Measurements from ENCODE around the gene TNFRSF12A.

Gene TNFRSF12A

DNA sequence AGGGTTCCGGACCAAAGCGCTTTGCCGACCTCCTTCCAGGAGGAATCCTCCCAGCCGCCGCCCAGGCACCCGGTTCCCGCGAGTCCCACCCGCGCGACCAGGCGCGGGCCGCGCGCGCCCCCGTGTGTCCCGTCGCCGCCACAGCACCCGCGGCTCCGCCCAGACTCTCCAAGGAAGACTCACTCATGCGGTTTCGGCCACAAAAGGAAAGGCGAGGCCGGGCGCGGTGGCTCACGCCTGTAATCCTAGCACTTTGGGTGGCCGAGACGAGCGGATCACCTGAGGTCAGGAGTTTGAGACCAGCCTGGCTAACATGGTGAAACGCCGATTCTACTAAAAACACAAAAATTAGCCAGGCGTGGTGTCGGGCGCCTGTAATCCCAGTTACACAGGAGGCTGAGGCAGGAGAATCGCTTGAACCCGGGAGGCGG, 36.4 kb upstream of the TNFRSF12A start:
- POLR2A ChIA-PET = interaction anchor here (1.3 to 1.7 kb wide), 4 partner anchors 8 to 40 kb away, joined by 3 to 5 read pairs (median 4); partner anchors contain the start of genes HCFC1R1, THOC6 and TNFRSF12A
- TF ChIP-seq ZFHX2 (tag by site-specific recombination; conservative IDR thresholded peaks at IDR 0.05) (peak; percentile 43; the same call in 1 of the 2 replicates), ZNF629 (tag by site-specific recombination; IDR thresholded peaks at IDR 0.05) (no peak), ZNF292 (tag by site-specific recombination; IDR thresholded peaks at IDR 0.05; ENCODE audit: borderline replicate concordance, low read depth) (no peak), ZBTB21 (tag by site-specific recombination; IDR thresholded peaks at IDR 0.05) (no peak), ZBTB17 (tag by site-specific recombination; IDR thresholded peaks at IDR 0.05) (peak; percentile 54), BCL11A (tag by site-specific recombination; IDR thresholded peaks at IDR 0.05; ENCODE audit: low read depth) (no peak), ZNF677 (tag by site-specific recombination; IDR thresholded peaks at IDR 0.05) (no peak), OSR2 (tag by site-specific recombination; IDR thresholded peaks at IDR 0.05) (no peak), ZNF266 (tag by site-specific recombination; IDR thresholded peaks at IDR 0.05; ENCODE audit: low read depth) (no peak), ZNF701 (tag by site-specific recombination; IDR thresholded peaks at IDR 0.05) (no peak), SALL2 (tag by site-specific recombination; IDR thresholded peaks at IDR 0.05; ENCODE audit: borderline replicate concordance) (no peak), GFI1B (tag by site-specific recombination; IDR thresholded peaks at IDR 0.05) (no peak), KLF1 (tag by site-specific recombination; IDR thresholded peaks at IDR 0.05) (peak; percentile 95), ZNF501 (tag by site-specific recombination; IDR thresholded peaks at IDR 0.05) (no peak), YY1 (tag by site-specific recombination; IDR thresholded peaks at IDR 0.05) (no peak), ZNF76 (tag by site-specific recombination; IDR thresholded peaks at IDR 0.05; ENCODE audit: borderline replicate concordance, low read depth) (no peak), ZNF121 (tag by site-specific recombination; IDR thresholded peaks at IDR 0.05) (no peak), ZNF214 (tag by site-specific recombination; IDR thresholded peaks at IDR 0.05; ENCODE audit: borderline replicate concordance) (no peak), SCRT1 (tag by site-specific recombination; IDR thresholded peaks at IDR 0.05; ENCODE audit: borderline replicate concordance) (no peak), ZNF560 (tag by site-specific recombination; IDR thresholded peaks at IDR 0.05; ENCODE audit: borderline replicate concordance) (no peak), ZBTB20 (tag by site-specific recombination; IDR thresholded peaks at IDR 0.05) (peak; percentile 29; the same call in 1 of the 2 replicates)
- TF ChIP-seq, protein P1, sequence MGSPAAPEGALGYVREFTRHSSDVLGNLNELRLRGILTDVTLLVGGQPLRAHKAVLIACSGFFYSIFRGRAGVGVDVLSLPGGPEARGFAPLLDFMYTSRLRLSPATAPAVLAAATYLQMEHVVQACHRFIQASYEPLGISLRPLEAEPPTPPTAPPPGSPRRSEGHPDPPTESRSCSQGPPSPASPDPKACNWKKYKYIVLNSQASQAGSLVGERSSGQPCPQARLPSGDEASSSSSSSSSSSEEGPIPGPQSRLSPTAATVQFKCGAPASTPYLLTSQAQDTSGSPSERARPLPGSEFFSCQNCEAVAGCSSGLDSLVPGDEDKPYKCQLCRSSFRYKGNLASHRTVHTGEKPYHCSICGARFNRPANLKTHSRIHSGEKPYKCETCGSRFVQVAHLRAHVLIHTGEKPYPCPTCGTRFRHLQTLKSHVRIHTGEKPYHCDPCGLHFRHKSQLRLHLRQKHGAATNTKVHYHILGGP (tag by site-specific recombination; IDR thresholded peaks at IDR 0.05) = no peak
- TF ChIP-seq, protein P2, sequence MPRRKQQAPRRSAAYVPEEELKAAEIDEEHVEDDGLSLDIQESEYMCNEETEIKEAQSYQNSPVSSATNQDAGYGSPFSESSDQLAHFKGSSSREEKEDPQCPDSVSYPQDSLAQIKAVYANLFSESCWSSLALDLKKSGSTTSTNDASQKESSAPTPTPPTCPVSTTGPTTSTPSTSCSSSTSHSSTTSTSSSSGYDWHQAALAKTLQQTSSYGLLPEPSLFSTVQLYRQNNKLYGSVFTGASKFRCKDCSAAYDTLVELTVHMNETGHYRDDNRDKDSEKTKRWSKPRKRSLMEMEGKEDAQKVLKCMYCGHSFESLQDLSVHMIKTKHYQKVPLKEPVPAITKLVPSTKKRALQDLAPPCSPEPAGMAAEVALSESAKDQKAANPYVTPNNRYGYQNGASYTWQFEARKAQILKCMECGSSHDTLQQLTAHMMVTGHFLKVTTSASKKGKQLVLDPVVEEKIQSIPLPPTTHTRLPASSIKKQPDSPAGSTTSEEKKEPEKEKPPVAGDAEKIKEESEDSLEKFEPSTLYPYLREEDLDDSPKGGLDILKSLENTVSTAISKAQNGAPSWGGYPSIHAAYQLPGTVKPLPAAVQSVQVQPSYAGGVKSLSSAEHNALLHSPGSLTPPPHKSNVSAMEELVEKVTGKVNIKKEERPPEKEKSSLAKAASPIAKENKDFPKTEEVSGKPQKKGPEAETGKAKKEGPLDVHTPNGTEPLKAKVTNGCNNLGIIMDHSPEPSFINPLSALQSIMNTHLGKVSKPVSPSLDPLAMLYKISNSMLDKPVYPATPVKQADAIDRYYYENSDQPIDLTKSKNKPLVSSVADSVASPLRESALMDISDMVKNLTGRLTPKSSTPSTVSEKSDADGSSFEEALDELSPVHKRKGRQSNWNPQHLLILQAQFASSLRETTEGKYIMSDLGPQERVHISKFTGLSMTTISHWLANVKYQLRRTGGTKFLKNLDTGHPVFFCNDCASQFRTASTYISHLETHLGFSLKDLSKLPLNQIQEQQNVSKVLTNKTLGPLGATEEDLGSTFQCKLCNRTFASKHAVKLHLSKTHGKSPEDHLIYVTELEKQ (tag by site-specific recombination; IDR thresholded peaks at IDR 0.05; ENCODE audit: borderline replicate concordance) = no peak
- TF ChIP-seq, protein P3, sequence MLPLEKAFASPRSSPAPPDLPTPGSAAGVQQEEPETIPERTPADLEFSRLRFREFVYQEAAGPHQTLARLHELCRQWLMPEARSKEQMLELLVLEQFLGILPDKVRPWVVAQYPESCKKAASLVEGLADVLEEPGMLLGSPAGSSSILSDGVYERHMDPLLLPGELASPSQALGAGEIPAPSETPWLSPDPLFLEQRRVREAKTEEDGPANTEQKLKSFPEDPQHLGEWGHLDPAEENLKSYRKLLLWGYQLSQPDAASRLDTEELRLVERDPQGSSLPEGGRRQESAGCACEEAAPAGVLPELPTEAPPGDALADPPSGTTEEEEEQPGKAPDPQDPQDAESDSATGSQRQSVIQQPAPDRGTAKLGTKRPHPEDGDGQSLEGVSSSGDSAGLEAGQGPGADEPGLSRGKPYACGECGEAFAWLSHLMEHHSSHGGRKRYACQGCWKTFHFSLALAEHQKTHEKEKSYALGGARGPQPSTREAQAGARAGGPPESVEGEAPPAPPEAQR (tag by site-specific recombination; IDR thresholded peaks at IDR 0.05) = no peak
- TF ChIP-seq, protein P4, sequence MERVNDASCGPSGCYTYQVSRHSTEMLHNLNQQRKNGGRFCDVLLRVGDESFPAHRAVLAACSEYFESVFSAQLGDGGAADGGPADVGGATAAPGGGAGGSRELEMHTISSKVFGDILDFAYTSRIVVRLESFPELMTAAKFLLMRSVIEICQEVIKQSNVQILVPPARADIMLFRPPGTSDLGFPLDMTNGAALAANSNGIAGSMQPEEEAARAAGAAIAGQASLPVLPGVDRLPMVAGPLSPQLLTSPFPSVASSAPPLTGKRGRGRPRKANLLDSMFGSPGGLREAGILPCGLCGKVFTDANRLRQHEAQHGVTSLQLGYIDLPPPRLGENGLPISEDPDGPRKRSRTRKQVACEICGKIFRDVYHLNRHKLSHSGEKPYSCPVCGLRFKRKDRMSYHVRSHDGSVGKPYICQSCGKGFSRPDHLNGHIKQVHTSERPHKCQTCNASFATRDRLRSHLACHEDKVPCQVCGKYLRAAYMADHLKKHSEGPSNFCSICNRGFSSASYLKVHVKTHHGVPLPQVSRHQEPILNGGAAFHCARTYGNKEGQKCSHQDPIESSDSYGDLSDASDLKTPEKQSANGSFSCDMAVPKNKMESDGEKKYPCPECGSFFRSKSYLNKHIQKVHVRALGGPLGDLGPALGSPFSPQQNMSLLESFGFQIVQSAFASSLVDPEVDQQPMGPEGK (tag by site-specific recombination; IDR thresholded peaks at IDR 0.05) = 0 out of 2 replicates have a peak, but pooled peaks have one; percentile 20
- TF ChIP-seq, protein P5, sequence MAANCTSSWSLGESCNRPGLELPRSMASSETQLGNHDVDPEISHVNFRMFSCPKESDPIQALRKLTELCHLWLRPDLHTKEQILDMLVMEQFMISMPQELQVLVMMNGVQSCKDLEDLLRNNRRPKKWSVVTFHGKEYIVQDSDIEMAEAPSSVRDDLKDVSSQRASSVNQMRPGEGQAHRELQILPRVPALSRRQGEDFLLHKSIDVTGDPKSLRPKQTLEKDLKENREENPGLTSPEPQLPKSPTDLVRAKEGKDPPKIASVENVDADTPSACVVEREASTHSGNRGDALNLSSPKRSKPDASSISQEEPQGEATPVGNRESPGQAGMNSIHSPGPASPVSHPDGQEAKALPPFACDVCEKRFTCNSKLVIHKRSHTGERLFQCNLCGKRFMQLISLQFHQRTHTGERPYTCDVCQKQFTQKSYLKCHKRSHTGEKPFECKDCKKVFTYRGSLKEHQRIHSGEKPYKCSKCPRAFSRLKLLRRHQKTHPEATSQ (tag by site-specific recombination; IDR thresholded peaks at IDR 0.05) = no peak
- TF ChIP-seq, protein P6, sequence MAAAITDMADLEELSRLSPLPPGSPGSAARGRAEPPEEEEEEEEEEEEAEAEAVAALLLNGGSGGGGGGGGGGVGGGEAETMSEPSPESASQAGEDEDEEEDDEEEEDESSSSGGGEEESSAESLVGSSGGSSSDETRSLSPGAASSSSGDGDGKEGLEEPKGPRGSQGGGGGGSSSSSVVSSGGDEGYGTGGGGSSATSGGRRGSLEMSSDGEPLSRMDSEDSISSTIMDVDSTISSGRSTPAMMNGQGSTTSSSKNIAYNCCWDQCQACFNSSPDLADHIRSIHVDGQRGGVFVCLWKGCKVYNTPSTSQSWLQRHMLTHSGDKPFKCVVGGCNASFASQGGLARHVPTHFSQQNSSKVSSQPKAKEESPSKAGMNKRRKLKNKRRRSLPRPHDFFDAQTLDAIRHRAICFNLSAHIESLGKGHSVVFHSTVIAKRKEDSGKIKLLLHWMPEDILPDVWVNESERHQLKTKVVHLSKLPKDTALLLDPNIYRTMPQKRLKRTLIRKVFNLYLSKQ (tag by site-specific recombination; IDR thresholded peaks at IDR 0.05; ENCODE audit: borderline replicate concordance) = no peak

More for the DNA sequence above, 36.4 kb upstream of the TNFRSF12A start:
- H3K4me1 ChIP-seq (ENCODE audit: control insufficient read depth, insufficient read depth, low read length) = no peaks in the 10 kb centered on the region; the same call in 1 of the 2 replicates
- H3K4me3 ChIP-seq (ENCODE audit: low read depth, low read length) = no peak overlapping the region; the same call in 1 of the 2 replicates
- CTCF ChIA-PET = interaction anchor here (0.5 to 1.6 kb wide), 8 partner anchors 23 to 568 kb away, joined by 3 to 4 read pairs (median 3); no protein-coding TSS in a partner anchor
- no peaks in the 10 kb centered on the region for H3K9me3 ChIP-seq (ENCODE audit: control insufficient read depth, insufficient read depth, low read depth, low read length)
- peaks cover 0 to 1% of the 10 kb centered on the region in 2 experiments; a peak in 1 of 3 replicates for H3K36me3 ChIP-seq (ENCODE audit: control insufficient read depth in 2 of 2, insufficient read depth in 1 of 2, low read length in 2 of 2)
- H3K27ac ChIP-seq (ENCODE audit: extremely low read depth, low read depth, low read length) = no peak overlapping the region
